Thoracic aorta endothelial cell (primary cell): ENCODE measurements around the gene XYLB. TPM values are rescaled to one million over a fixed set of nuclear protein-coding genes. Genes with fewer than 3 reads are reported as not detected.

Source experiments
- small RNA-seq: library from RNA; depleted of rRNA; stranded (forward); fragments of <200 nt; gene quantifications from one replicate; pipeline ENCODE3, GENCODE V24; 2012
- total RNA-seq: library from RNA; depleted of rRNA; stranded (reverse); fragments of >200 nt; gene quantifications from 2 replicates; pipeline ENCODE4 v1.2.3, GENCODE V29; 2012

XYLB gene
- total RNA-seq, result 4.0 and 6.4 TPM in 2 replicates

DNA sequence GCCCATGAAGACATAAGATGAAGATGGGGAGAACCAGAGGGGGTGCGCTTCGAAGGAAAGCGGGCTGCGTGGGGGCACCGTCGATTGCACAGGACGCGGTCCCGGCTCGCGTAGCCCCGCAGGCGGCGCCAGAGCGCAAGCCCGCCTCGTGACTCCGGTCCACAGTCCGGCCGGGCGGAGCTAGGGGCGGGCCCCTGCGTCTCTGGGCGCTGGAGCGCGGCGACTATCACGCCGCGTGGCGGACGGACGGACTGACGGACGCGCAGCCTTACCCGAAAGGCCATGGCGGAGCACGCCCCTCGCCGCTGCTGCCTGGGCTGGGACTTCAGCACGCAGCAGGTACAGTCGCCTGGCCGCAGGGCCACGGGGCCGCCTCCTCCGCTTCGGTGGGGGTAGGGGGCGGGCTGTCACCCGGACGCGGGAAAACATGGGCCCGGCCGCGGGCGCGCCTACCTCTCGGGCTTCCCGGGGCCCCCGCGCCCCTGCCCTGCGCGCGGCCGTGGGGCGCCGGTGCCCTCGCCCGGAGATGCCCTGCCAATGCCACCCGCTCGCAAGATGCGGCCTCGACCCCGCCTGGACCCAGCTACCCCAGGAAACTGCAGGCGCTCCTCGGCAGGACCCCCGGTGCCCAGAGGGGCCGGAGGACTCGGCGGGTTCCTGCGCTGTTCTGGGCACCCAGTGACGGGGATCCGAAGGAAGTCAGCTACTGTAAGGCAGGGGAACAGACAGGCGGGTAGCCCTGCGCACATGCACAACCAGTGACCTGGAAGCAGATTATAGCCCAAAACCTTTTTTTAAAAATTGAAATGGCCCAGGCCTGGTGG is at the start of gene XYLB:
XYLB (plus strand) TSS at position 199 of the 824 bp plus-strand sequence; CDS start at position 283, 84 bp downstream.

DNA sequence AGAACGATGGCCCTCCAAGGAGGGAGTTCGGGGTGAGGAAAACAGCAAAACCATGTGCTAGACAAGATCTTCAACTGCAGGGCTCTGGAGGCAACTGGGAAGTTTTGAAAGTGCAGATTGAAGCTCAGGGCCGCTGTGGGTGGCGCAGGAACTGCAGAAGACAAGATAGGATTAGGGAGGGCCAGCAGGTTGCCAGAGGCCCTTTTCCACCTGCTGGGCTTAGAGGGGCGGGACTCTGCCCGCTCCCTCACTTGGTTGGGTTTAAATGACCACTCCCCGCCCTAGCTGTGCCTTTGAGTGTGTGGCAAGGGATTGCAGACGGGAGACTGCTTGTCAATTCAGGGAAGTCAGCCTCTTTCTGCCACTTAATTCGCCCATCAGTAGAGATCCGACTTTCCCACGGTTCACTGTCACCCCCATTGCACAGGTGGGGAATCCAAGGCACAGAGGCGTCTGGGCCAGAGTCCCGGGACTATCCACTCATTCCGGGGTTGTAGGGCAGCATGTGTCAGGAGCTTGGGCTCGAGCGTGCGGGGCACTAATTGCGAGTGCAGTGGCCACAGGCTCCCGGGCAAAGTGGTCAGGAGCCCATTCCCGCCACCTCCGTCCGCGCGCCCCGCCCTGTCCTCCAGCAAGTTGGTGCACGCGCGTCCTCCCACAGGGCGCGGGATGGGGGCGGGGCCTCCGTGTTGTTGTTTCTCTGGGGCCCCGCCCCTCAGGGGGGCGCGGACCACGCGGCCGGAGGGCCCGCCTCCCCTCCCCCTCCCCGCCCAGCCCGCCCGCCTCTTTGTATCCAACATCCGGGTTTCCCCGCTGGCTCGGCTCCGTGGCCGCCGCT is 106.7 kb downstream of the XYLB start, which contains the start of gene ACVR2B:
ACVR2B (plus strand) TSS at position 816 of the 838 bp plus-strand sequence. CDS start 433 bp downstream, outside the sequence.

Small RNA genes lying within 50 kb of the gene (small RNA-seq; reads per million reads assigned to genes)
- gene RNU6-235P, result not detected

Other genes starting within 250 kb of the XYLB start
- gene ACAA1, start 209.7 kb upstream of the XYLB start, total RNA-seq, result 24.6 and 26.1 TPM in 2 replicates
- gene MYD88, start 208.1 kb upstream of the XYLB start, total RNA-seq, result 12.8 and 13.1 TPM in 2 replicates
- 56.5 and 60.2 TPM in 2 replicates for gene OXSR1, start 181.2 kb upstream of the XYLB start, total RNA-seq
- 0.22 and 0.27 TPM in 2 replicates for gene SLC22A13, start 81.0 kb upstream of the XYLB start, total RNA-seq
- gene SLC22A14, start 64.5 kb upstream of the XYLB start, total RNA-seq, result 0.13 TPM in 1 of 2 replicates, not detected in the other
- gene ACVR2B, start 107.1 kb downstream of the XYLB start, total RNA-seq, result 4.3 and 5.5 TPM in 2 replicates
- gene EXOG, start 149.6 kb downstream of the XYLB start, total RNA-seq, result 18.6 and 26.2 TPM in 2 replicates